ENCODE results near the gene KSR2.
A peak's percentile ranks its signal among the peaks of the same experiment; 100 is the strongest.
"Not testable (repeated sequence)": the region's sequence is repeated elsewhere in the genome, so short reads cannot be mapped to it uniquely, and the experiment has no call there.

Gene KSR2

GRCh38 chr12:117967512-117967911, 1.3 kb downstream of the KSR2 start:
- DNase-seq: peak; percentile 9 to 29

- no peak for DNase-seq
These were observed 1.7 kb downstream of the KSR2 start for GRCh38 chr12:117967043-117967442.

- no peak for DNase-seq
These were observed 2.3 kb downstream of the KSR2 start for GRCh38 chr12:117966511-117966910.

- DNase-seq: no peak
These were observed 5.0 kb downstream of the KSR2 start for GRCh38 chr12:117963836-117964235.

- DNase-seq: no peak
These were observed 31.9 kb downstream of the KSR2 start for GRCh38 chr12:117936722-117937484.

- DNase-seq: no peak
These were observed 35.2 kb downstream of the KSR2 start for GRCh38 chr12:117933545-117933944.

GRCh38 chr12:117926391-117926899, 42.3 kb downstream of the KSR2 start:
- DNase-seq: no peak

GRCh38 chr12:117921929-117922777, 46.6 kb downstream of the KSR2 start:
- no peak for DNase-seq

- DNase-seq: no peak
These were observed 49.3 kb downstream of the KSR2 start for GRCh38 chr12:117919479-117919878.

GRCh38 chr12:117914686-117915085, 54.1 kb downstream of the KSR2 start:
- no peak for DNase-seq

GRCh38 chr12:117912756-117913155, 56.0 kb downstream of the KSR2 start:
- DNase-seq: no peak

GRCh38 chr12:117908411-117908810, 60.4 kb downstream of the KSR2 start:
- peak in 1 of 2 experiments; percentile 48 for DNase-seq

GRCh38 chr12:117907108-117907689, 61.6 kb downstream of the KSR2 start:
- DNase-seq: peak; percentile 26 to 41

GRCh38 chr12:117904051-117904450, 64.7 kb downstream of the KSR2 start:
- DNase-seq: no peak

- DNase-seq: peak in 1 of 2 experiments; percentile 18
These were observed 65.5 kb downstream of the KSR2 start for GRCh38 chr12:117903110-117903840.

- DNase-seq: peak; percentile 39 to 53
These were observed 67.2 kb downstream of the KSR2 start for GRCh38 chr12:117901631-117902030.

GRCh38 chr12:117900561-117900960, 68.2 kb downstream of the KSR2 start:
- DNase-seq: no peak

- DNase-seq: no peak
These were observed 71.2 kb downstream of the KSR2 start for GRCh38 chr12:117897372-117898161.

GRCh38 chr12:117896009-117896408, 72.8 kb downstream of the KSR2 start:
- DNase-seq: no peak

GRCh38 chr12:117892441-117892840, 76.3 kb downstream of the KSR2 start:
- DNase-seq: no peak

GRCh38 chr12:117891265-117891664, 77.5 kb downstream of the KSR2 start:
- DNase-seq: not testable (repeated sequence)

- DNase-seq: no peak
These were observed 78.1 kb downstream of the KSR2 start for GRCh38 chr12:117890644-117891043.
